T-helper 17 cell (primary cell): ENCODE data around the gene CENPK. TPM values are rescaled to one million over a fixed set of nuclear protein-coding genes. Genes with fewer than 3 reads are reported as not detected.
"Not testable (repeated sequence)": the region's sequence is repeated elsewhere in the genome, so short reads cannot be mapped to it uniquely, and the experiment has no call there.

Experiments
- ATAC-seq: fragments of 150-1000 bp; cut with Tn5 transposase; 2 replicates; pipeline ENCODE4 v1.10.0; 2021; ENCODE audit warnings: mild to moderate bottlenecking, moderate library complexity
- DNase-seq, 3 donors: peaks; one replicate each; pipeline versions ENCODE4 v3.0.0 to v3.0.0-alpha.2; 2020 to 2021
- H3K9me3 ChIP-seq: one replicate; pipeline ENCODE4 v1.7.0; 2013; ENCODE audit warnings: low read length, mild to moderate bottlenecking; ENCODE audit not compliant: control insufficient read depth, poor library complexity, severe bottlenecking
- H3K27ac Mint-ChIP-seq: one replicate; pipeline ENCODE4 v1.8.0; 2022; ENCODE audit warnings: mild to moderate bottlenecking, moderate library complexity, mixed read lengths
- H3K27me3 Mint-ChIP-seq: one replicate; pipeline ENCODE4 v1.8.0; 2022; ENCODE audit warnings: mixed read lengths
- H3K36me3 Mint-ChIP-seq: one replicate; pipeline ENCODE4 v1.8.0; 2022; ENCODE audit warnings: low read depth, mixed read lengths
- H3K4me1 Mint-ChIP-seq: one replicate; pipeline ENCODE4 v1.8.0; 2022; ENCODE audit warnings: mild to moderate bottlenecking, mixed read lengths
- H3K4me3 Mint-ChIP-seq: one replicate; pipeline ENCODE4 v1.8.0; 2022; ENCODE audit warnings: mild to moderate bottlenecking, moderate library complexity, mixed read lengths
- total RNA-seq, 4 donors: library from RNA in 2 of 4; stranded (reverse) in 2 of 4; gene quantifications; one replicate each; pipeline ENCODE4 v1.2.3 and lab custom pipeline; 2022 to 2026

CENPK gene
- total RNA-seq (10 to 100 TPM in 1 of 2 donors, 1 to 10 TPM in 1; 4.8 to 13.5 TPM), total RNA-seq (lab: John Stamatoyannopoulos, UW) (25.5 to 33.5 reads per million in 2 donors)

GRCh38 chr5:65562731-65563701 lies at the start of gene CENPK, which contains the start of gene PPWD1:
CENPK (minus strand) TSS chr5:65563168; CDS start chr5:65554907, 8,261 bp downstream.
PPWD1 (plus strand) TSS chr5:65563296; CDS start chr5:65563311, 15 bp downstream.
- Mint-ChIP-seq H3K4me1 (peaks cover 38% of the 10 kb centered on the region), H3K4me3 (peak within 1 kb of the TSS; percentile 100), H3K27ac (peak within 1 kb of the TSS; percentile 100), H3K36me3 (peaks cover 9% of the 10 kb centered on the region), H3K27me3 (no peaks in the 10 kb centered on the region)
- no peaks in the 10 kb centered on the region for H3K9me3 ChIP-seq
- peak; percentile 98 for ATAC-seq
- DNase-seq: peak; percentile 86 to 91 (median 89)

GRCh38 chr5:65612298-65612907 lies 49.4 kb upstream of the CENPK start:
- no peak for ATAC-seq
- H3K9me3 ChIP-seq: no peaks in the 10 kb centered on the region
- Mint-ChIP-seq H3K36me3 (peaks cover 19% of the 10 kb centered on the region), H3K27ac (no peak overlapping the region), H3K27me3 (no peaks in the 10 kb centered on the region), H3K4me3 (no peak overlapping the region), H3K4me1 (peaks cover 15% of the 10 kb centered on the region)
- no peak for DNase-seq

GRCh38 chr5:65611524-65611923 lies 48.6 kb upstream of the CENPK start:
- no peaks in the 10 kb centered on the region for H3K27me3 Mint-ChIP-seq
- H3K36me3 Mint-ChIP-seq: peaks cover 23% of the 10 kb centered on the region
- no peaks in the 10 kb centered on the region for H3K9me3 ChIP-seq
- DNase-seq (no peak), ATAC-seq (no peak)
- no peak overlapping the region for H3K27ac Mint-ChIP-seq
- H3K4me3 Mint-ChIP-seq: no peak overlapping the region
- H3K4me1 Mint-ChIP-seq: peaks cover 16% of the 10 kb centered on the region

GRCh38 chr5:65601761-65602160 lies 38.8 kb upstream of the CENPK start:
- not testable (repeated sequence) for ATAC-seq, H3K27ac Mint-ChIP-seq, H3K27me3 Mint-ChIP-seq, H3K9me3 ChIP-seq, H3K4me3 Mint-ChIP-seq, DNase-seq
- Mint-ChIP-seq H3K36me3 (peaks cover 12% of the 10 kb centered on the region), H3K4me1 (peaks cover 10% of the 10 kb centered on the region)

- Mint-ChIP-seq H3K4me3 (no peak overlapping the region), H3K36me3 (peaks cover 11% of the 10 kb centered on the region), H3K27me3 (no peaks in the 10 kb centered on the region), H3K27ac (no peak overlapping the region), H3K4me1 (peaks cover 4% of the 10 kb centered on the region)
- DNase-seq (no peak), ATAC-seq (no peak)
- no peaks in the 10 kb centered on the region for H3K9me3 ChIP-seq
Observed at GRCh38 chr5:65588694-65589093, 25.7 kb upstream of the CENPK start.

GRCh38 chr5:65577141-65577540 lies 14.2 kb upstream of the CENPK start:
- H3K4me3 Mint-ChIP-seq: no peak overlapping the region
- H3K27me3 Mint-ChIP-seq: no peaks in the 10 kb centered on the region
- peaks cover 19% of the 10 kb centered on the region for H3K4me1 Mint-ChIP-seq
- ATAC-seq: no peak
- no peaks in the 10 kb centered on the region for H3K9me3 ChIP-seq
- H3K36me3 Mint-ChIP-seq: peaks cover 9% of the 10 kb centered on the region
- no peak overlapping the region for H3K27ac Mint-ChIP-seq
- no peak for DNase-seq

GRCh38 chr5:65570598-65571226 lies 7.7 kb upstream of the CENPK start:
- H3K27ac Mint-ChIP-seq: no peak overlapping the region
- no peaks in the 10 kb centered on the region for H3K27me3 Mint-ChIP-seq
- no peak for ATAC-seq
- peaks cover 19% of the 10 kb centered on the region for H3K4me1 Mint-ChIP-seq
- no peak overlapping the region for H3K4me3 Mint-ChIP-seq
- H3K9me3 ChIP-seq: no peaks in the 10 kb centered on the region
- H3K36me3 Mint-ChIP-seq: peaks cover 7% of the 10 kb centered on the region
- no peak for DNase-seq

- no peaks in the 10 kb centered on the region for H3K27me3 Mint-ChIP-seq
- H3K4me3 Mint-ChIP-seq: no peak overlapping the region
- no peak for ATAC-seq
- H3K4me1 Mint-ChIP-seq: peaks cover 37% of the 10 kb centered on the region
- H3K9me3 ChIP-seq: no peaks in the 10 kb centered on the region
- no peak overlapping the region for H3K27ac Mint-ChIP-seq
- peaks cover 3% of the 10 kb centered on the region for H3K36me3 Mint-ChIP-seq
- no peak for DNase-seq
Observed at GRCh38 chr5:65566505-65566904, 3.5 kb upstream of the CENPK start.

GRCh38 chr5:65563777-65564176 lies 809 bp upstream of the CENPK start:
- Mint-ChIP-seq H3K36me3 (peaks cover 3% of the 10 kb centered on the region), H3K27me3 (no peaks in the 10 kb centered on the region), H3K4me1 (peaks cover 37% of the 10 kb centered on the region), H3K27ac (peak overlapping the region; percentile 100), H3K4me3 (peak overlapping the region; percentile 100)
- no peak for ATAC-seq
- H3K9me3 ChIP-seq: no peaks in the 10 kb centered on the region
- DNase-seq: no peak

- peaks cover 4% of the 10 kb centered on the region for H3K4me1 Mint-ChIP-seq
- H3K27me3 Mint-ChIP-seq: no peaks in the 10 kb centered on the region
- no peak for ATAC-seq
- no peak overlapping the region for H3K4me3 Mint-ChIP-seq
- no peak for DNase-seq
- H3K36me3 Mint-ChIP-seq: peaks cover 13% of the 10 kb centered on the region
- H3K27ac Mint-ChIP-seq: no peak overlapping the region
- H3K9me3 ChIP-seq: no peaks in the 10 kb centered on the region
Observed at GRCh38 chr5:65556718-65557117, 6.2 kb downstream of the CENPK start.

- H3K9me3 ChIP-seq: no peaks in the 10 kb centered on the region
- peaks cover 4% of the 10 kb centered on the region for H3K4me1 Mint-ChIP-seq
- no peak for DNase-seq
- peaks cover 13% of the 10 kb centered on the region for H3K36me3 Mint-ChIP-seq
- no peak for ATAC-seq
- no peak overlapping the region for H3K4me3 Mint-ChIP-seq
- H3K27ac Mint-ChIP-seq: no peak overlapping the region
- no peaks in the 10 kb centered on the region for H3K27me3 Mint-ChIP-seq
Observed at GRCh38 chr5:65556181-65556580, 6.8 kb downstream of the CENPK start.

- no peaks in the 10 kb centered on the region for H3K27me3 Mint-ChIP-seq
- H3K27ac Mint-ChIP-seq: peak overlapping the region; percentile 1
- no peak overlapping the region for H3K4me3 Mint-ChIP-seq
- peaks cover 13% of the 10 kb centered on the region for H3K36me3 Mint-ChIP-seq
- DNase-seq: no peak
- H3K4me1 Mint-ChIP-seq: peaks cover 4% of the 10 kb centered on the region
- no peak for ATAC-seq
- no peaks in the 10 kb centered on the region for H3K9me3 ChIP-seq
Observed at GRCh38 chr5:65555287-65555686, 7.7 kb downstream of the CENPK start.

- DNase-seq (no peak), ATAC-seq (no peak)
- Mint-ChIP-seq H3K36me3 (peaks cover 13% of the 10 kb centered on the region), H3K4me3 (no peak overlapping the region), H3K27ac (peak overlapping the region; percentile 14), H3K4me1 (peaks cover 4% of the 10 kb centered on the region), H3K27me3 (no peaks in the 10 kb centered on the region)
- H3K9me3 ChIP-seq: no peaks in the 10 kb centered on the region
Observed at GRCh38 chr5:65553941-65554340, 9.0 kb downstream of the CENPK start.
